ENCODE results near the gene HERC6. TPM values are rescaled to one million over a fixed set of nuclear protein-coding genes. Genes with fewer than 3 reads are reported as not detected.
"Not testable (repeated sequence)": the region's sequence is repeated elsewhere in the genome, so short reads cannot be mapped to it uniquely, and the experiment has no call there.

The HERC6 gene
- total RNA-seq, 1 experiment from 2014 or later: 2.9 TPM

GRCh38 chr4:88446124-88446523, 67.5 kb downstream of the HERC6 start:
- no peak for DNase-seq
- H3K27me3 ChIP-seq (ENCODE audit: control insufficient read depth, insufficient read depth, low read length): no peaks in the 10 kb centered on the region
- H3K36me3 ChIP-seq (replicated peaks; ENCODE audit: control insufficient read depth, insufficient read depth, low read length): no peaks in the 10 kb centered on the region; the same call in none of the 2 replicates
- no peak overlapping the region for H3K4me3 ChIP-seq (ENCODE audit: insufficient read depth, low read depth, low read length)

GRCh38 chr4:88447371-88448095, 68.9 kb downstream of the HERC6 start:
- DNase-seq: no peak
- Histone ChIP-seq H3K36me3 (replicated peaks; ENCODE audit: control insufficient read depth, insufficient read depth, low read length) (no peaks in the 10 kb centered on the region), H3K4me3 (ENCODE audit: insufficient read depth, low read depth, low read length) (no peak overlapping the region), H3K27me3 (ENCODE audit: control insufficient read depth, insufficient read depth, low read length) (no peaks in the 10 kb centered on the region)

GRCh38 chr4:88448211-88448765, 69.6 kb downstream of the HERC6 start:
- H3K36me3 ChIP-seq (replicated peaks; ENCODE audit: control insufficient read depth, insufficient read depth, low read length); H3K27me3 ChIP-seq (ENCODE audit: control insufficient read depth, insufficient read depth, low read length); DNase-seq; H3K4me3 ChIP-seq (ENCODE audit: insufficient read depth, low read depth, low read length): not testable (repeated sequence)

- no peaks in the 10 kb centered on the region for H3K36me3 ChIP-seq (replicated peaks; ENCODE audit: control insufficient read depth, insufficient read depth, low read length)
- no peak overlapping the region for H3K4me3 ChIP-seq (ENCODE audit: insufficient read depth, low read depth, low read length)
- H3K27me3 ChIP-seq (ENCODE audit: control insufficient read depth, insufficient read depth, low read length): no peaks in the 10 kb centered on the region
- no peak for DNase-seq
Observed at GRCh38 chr4:88448889-88449288, 70.2 kb downstream of the HERC6 start.

GRCh38 chr4:88449290-88449689, 70.6 kb downstream of the HERC6 start:
- H3K36me3 ChIP-seq (replicated peaks; ENCODE audit: control insufficient read depth, insufficient read depth, low read length): no peaks in the 10 kb centered on the region
- H3K4me3 ChIP-seq (ENCODE audit: insufficient read depth, low read depth, low read length): no peak overlapping the region
- no peak for DNase-seq
- no peaks in the 10 kb centered on the region for H3K27me3 ChIP-seq (ENCODE audit: control insufficient read depth, insufficient read depth, low read length)

- DNase-seq: no peak
- H3K4me3 ChIP-seq (ENCODE audit: insufficient read depth, low read depth, low read length): no peak overlapping the region
- no peaks in the 10 kb centered on the region for H3K36me3 ChIP-seq (replicated peaks; ENCODE audit: control insufficient read depth, insufficient read depth, low read length)
- no peaks in the 10 kb centered on the region for H3K27me3 ChIP-seq (ENCODE audit: control insufficient read depth, insufficient read depth, low read length)
Observed at GRCh38 chr4:88451205-88451604, 72.6 kb downstream of the HERC6 start.

GRCh38 chr4:88452912-88453311, 74.3 kb downstream of the HERC6 start:
- Histone ChIP-seq H3K4me3 (ENCODE audit: insufficient read depth, low read depth, low read length) (no peak overlapping the region), H3K27me3 (ENCODE audit: control insufficient read depth, insufficient read depth, low read length) (peaks cover 10% of the 10 kb centered on the region), H3K36me3 (replicated peaks; ENCODE audit: control insufficient read depth, insufficient read depth, low read length) (no peaks in the 10 kb centered on the region)
- no peak for DNase-seq

- Histone ChIP-seq H3K4me3 (ENCODE audit: insufficient read depth, low read depth, low read length) (peak within 1 kb of the TSS; percentile 69), H3K36me3 (replicated peaks; ENCODE audit: control insufficient read depth, insufficient read depth, low read length) (no peaks in the 10 kb centered on the region), H3K27me3 (ENCODE audit: control insufficient read depth, insufficient read depth, low read length) (peaks cover 23% of the 10 kb centered on the region)
- peak; percentile 93 for DNase-seq
Observed at GRCh38 chr4:88456670-88457306, 78.1 kb downstream of the HERC6 start, which contains the start of gene HERC5. Gene HERC5 (plus strand): TSS chr4:88457119. CDS start chr4:88457270, 151 bp downstream.

- DNase-seq: peak; percentile 85
- H3K36me3 ChIP-seq (replicated peaks; ENCODE audit: control insufficient read depth, insufficient read depth, low read length): no peaks in the 10 kb centered on the region
- H3K4me3 ChIP-seq (ENCODE audit: insufficient read depth, low read depth, low read length): peak overlapping the region; percentile 69
- peaks cover 23% of the 10 kb centered on the region for H3K27me3 ChIP-seq (ENCODE audit: control insufficient read depth, insufficient read depth, low read length)
Observed at GRCh38 chr4:88457307-88458103, 78.9 kb downstream of the HERC6 start.

- DNase-seq: no peak
- peak overlapping the region; percentile 69; the same call in 1 of the 2 replicates for H3K4me3 ChIP-seq (ENCODE audit: insufficient read depth, low read depth, low read length)
Observed at GRCh38 chr4:88458104-88458740, 79.6 kb downstream of the HERC6 start.

GRCh38 chr4:88465653-88466192, 87.1 kb downstream of the HERC6 start:
- no peak for DNase-seq

More at GRCh38 chr4:88458104-88458740, 79.6 kb downstream of the HERC6 start:
- peaks cover 23% of the 10 kb centered on the region for H3K27me3 ChIP-seq (ENCODE audit: control insufficient read depth, insufficient read depth, low read length)
- no peaks in the 10 kb centered on the region; the same call in 1 of the 2 replicates for H3K36me3 ChIP-seq (replicated peaks; ENCODE audit: control insufficient read depth, insufficient read depth, low read length)

GRCh38 chr4:88467392-88467791, 88.7 kb downstream of the HERC6 start:
- DNase-seq: no peak
- H3K4me3 ChIP-seq (ENCODE audit: insufficient read depth, low read depth, low read length): no peak overlapping the region
- H3K27me3 ChIP-seq (ENCODE audit: control insufficient read depth, insufficient read depth, low read length): no peaks in the 10 kb centered on the region
- peaks cover 1% of the 10 kb centered on the region; the same call in 1 of the 2 replicates for H3K36me3 ChIP-seq (replicated peaks; ENCODE audit: control insufficient read depth, insufficient read depth, low read length)

More at GRCh38 chr4:88465653-88466192, 87.1 kb downstream of the HERC6 start:
- Histone ChIP-seq H3K27me3 (ENCODE audit: control insufficient read depth, insufficient read depth, low read length) (no peaks in the 10 kb centered on the region), H3K36me3 (replicated peaks; ENCODE audit: control insufficient read depth, insufficient read depth, low read length) (peaks cover 1% of the 10 kb centered on the region; the same call in 1 of the 2 replicates), H3K4me3 (ENCODE audit: insufficient read depth, low read depth, low read length) (no peak overlapping the region)

GRCh38 chr4:88477229-88477860, 98.7 kb downstream of the HERC6 start:
- DNase-seq: no peak
- Histone ChIP-seq H3K4me3 (ENCODE audit: insufficient read depth, low read depth, low read length) (no peak overlapping the region), H3K27me3 (ENCODE audit: control insufficient read depth, insufficient read depth, low read length) (no peaks in the 10 kb centered on the region), H3K36me3 (replicated peaks; ENCODE audit: control insufficient read depth, insufficient read depth, low read length) (no peaks in the 10 kb centered on the region)
